Activated T-cell treated with anti-CD3 and anti-CD28 coated beads for 1 hour (primary cell): Measurements from ENCODE around the gene CCDC78.
A peak's percentile ranks its signal among the peaks of the same experiment; 100 is the strongest.
"Not testable (repeated sequence)": the region's sequence is repeated elsewhere in the genome, so short reads cannot be mapped to it uniquely, and the experiment has no call there.

Experiments
- DNase-seq: peaks from one replicate; pipeline ENCODE4 v3.0.0-alpha.2; 2020; ENCODE audit warnings: low read depth

The CCDC78 gene

DNA sequence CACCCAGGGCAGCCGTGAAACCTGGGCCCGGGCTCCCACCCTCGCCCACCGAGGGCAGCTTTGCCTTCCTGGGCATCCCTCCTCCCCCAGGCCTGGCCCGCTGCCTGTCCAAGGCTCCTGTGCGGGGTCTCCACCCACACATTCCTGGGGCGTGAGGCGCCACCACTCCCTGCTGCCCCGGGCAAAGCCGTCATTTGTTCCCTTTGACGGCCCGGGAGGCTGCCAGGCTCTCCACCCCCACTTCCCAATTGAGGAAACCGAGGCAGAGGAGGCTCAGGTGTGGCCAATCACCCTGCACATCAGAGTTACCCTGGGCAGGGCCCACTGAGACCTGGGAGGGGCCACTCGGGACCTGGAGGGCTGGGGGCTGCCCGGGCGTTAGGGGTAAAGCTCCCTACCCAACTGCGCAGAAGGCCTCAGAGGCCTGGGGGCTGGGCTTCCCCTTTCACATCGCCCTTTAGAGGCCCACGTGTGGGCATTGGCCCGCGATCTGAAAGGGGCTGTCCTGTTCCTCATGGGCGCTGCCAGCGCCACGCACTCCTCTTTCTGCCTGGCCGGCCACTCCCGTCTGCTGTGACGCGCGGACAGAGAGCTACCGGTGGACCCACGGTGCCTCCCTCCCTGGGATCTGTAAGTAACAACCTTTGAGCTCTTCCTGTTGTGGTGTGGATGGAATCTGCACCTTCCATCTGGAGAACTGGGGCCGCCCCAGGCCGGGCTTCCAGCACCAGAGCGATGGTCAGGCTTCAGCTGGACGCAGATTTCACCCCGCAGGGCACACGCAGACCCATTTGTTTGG lies 34.5 kb upstream of the CCDC78 start, which contains the start of gene MSLN:
TSS of gene MSLN (plus strand) at position 190 of the 799 bp plus-strand sequence. CDS start 1,947 bp downstream, outside the sequence.
- DNase-seq, result no peak

DNA sequence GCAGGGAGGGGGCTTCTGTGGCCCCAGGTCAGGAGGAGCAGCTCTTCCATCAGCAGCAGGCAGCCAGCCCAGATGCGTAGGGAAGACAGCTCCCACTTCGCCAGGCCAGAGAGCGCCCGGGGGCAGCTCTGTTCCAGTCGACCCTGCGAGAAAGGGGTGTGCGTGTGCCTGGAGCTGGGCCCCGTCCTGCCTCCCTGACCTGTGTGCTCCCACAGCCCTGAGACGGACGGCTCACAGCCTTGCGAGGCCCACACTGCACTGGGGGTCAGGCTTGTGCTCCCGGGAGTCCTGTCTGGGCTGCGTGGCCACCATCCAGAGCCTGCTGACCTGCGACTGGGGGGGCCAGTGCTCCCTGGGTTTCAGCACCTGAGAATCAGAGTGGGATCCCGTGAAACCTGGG lies 33.8 kb upstream of the CCDC78 start:
- no peak for DNase-seq

DNA sequence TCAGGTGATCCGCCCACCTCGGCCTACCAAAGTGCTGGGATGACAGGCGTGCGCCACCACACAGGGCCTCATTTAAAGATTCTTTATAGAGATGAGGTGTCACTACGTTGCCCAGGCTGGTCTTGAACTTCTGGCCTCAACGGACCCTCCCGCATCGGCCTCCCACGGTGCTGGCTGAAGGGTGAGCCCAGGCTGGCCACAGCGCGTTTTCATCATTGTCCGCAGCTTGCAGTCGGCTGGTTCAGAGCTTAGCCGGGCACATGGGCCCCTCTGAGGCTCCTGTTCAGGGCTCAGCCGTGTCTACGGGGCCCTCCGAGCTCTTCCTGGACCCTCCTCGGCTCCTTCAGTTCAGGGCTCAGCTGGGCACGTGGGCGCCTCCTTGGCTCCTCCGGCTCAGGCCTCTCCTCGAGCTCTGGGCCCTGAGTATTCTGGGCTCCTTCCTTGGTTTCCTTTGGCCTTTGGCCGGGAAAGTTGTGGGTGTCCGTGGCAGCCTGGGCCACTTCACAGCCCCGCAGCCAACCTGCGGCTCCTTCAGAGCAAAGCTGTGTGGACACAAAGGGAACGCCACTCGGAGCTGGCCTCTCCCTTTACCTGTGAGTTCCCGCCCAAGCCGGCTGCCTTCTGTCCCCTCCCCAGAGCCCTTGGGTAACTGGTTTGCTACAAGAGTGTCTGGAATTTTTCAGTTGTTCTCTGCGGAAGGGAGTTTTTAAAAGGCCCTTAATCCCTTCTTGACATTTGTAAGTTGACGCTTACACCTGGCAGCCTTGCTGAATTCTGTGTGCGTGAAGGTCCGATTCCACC lies 33.1 kb upstream of the CCDC78 start:
- no peak for DNase-seq

DNA sequence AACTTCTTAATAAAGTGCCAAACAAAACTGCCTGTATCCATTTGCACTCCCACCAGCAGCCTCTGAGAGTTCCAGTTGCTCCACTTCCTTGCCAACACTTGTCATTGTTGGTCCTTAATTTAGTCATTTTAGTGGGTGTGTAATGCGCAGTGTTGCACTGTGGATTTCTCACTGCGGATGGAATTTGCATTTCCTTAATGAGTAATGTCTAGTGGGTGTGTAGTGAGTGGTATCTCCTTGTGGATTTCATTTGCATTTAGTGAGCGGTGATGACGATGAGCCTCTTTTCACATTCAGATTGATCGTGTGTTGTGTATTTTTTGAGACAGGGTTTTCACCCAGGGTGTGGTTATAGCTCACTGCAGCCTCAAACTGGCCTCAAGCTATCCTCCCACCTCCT lies 30.2 kb upstream of the CCDC78 start:
- DNase-seq, result no peak

DNA sequence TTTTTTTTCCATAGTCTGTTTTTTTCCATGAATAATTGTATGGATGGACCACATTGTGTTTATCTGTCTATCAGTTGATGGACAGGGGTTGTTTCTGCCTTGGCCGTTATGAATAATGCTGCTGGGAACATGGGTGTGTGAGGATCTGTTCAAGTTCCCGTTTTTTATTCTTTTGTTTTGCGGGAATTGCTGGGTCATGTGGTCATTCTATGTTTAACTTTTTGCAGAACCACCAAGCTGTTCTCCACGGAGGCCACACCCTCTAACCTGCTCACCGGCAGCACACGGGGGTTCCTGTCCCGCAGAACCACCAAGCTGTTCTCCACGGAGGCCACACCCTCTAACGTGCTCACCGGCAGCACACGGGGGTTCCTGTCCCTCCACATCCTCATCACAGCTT lies 28.4 kb upstream of the CCDC78 start:
- no peak for DNase-seq

DNA sequence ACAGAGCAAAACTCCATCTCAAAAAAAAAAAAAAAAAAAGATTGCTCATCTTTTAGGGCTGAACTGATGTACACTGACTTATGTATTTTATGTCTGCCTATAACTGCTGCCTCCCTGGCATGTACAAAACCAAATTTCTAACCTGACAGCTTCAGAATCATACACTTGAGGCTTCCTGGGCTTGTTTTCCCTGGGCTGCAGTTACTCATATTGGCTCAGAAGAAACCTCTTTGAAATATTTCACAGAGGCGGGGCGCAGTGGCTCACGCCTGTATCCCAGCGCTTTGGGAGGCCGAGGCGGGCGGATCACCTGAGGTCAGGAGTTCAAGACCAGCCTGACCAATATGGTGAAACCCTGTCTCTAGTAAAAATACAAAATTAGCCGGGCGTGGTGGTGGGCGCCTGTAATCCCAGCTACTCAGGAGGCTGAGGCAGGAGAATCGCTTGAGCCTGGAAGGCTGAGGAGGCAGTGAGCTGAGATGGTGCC lies 27.9 kb upstream of the CCDC78 start:
- not testable (repeated sequence) for DNase-seq

DNA sequence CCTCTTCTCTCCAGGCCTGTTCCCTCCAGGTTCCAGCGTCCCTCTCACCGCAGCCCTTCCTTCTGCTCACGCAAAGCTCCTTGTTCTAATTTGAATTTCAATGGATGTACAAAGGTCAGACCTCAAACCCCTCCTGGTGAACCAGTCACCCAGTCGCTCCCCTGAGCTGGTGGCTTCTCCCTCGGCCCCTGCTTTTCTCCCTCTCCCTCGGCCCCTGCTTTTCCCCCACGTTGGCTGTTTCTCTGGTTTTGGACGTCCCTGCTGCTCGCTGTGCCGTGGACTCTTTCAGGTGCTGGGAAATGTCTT lies 25.7 kb upstream of the CCDC78 start:
- no peak for DNase-seq

DNA sequence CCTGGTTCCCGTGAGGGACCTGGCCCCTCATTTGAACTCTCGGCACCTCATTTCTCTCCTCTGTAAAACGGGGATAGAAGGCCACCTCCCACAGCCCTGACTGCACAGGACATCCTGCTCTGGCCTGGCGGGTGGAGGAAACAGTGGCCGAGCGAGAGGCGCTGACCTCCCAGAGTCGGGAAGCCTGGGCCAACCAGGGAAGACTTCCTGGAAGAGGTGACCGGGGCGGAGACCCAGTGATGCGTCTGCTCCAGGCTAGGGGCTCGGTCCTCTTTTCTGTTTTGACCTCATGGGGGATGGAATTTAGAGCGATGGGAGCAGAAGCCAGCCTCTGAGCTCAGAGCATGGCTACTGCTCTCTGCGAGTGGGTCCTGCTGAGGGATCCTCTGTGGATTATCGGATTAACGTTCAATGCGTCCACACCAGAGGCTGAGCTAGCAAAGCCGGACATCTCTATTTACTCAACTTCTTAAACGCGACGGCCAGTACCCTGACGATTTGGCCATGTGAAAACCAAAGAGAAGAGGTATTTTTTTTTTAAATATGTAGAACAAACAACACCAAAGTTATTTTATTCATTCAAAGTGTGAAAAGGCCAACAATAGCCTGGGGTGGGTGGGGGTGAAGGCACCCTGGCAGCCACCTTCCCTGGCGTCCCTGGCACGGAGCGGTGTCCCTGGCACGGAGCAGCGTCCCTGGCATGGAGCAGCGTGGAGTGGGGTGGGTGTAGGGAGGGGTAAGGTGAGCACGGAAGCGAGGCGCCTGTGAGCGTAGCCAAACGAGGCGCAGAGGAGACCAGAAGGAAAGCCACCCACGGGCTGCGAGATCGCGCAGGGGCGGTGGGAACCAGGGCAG lies 25.1 kb upstream of the CCDC78 start:
- DNase-seq, result no peak

DNA sequence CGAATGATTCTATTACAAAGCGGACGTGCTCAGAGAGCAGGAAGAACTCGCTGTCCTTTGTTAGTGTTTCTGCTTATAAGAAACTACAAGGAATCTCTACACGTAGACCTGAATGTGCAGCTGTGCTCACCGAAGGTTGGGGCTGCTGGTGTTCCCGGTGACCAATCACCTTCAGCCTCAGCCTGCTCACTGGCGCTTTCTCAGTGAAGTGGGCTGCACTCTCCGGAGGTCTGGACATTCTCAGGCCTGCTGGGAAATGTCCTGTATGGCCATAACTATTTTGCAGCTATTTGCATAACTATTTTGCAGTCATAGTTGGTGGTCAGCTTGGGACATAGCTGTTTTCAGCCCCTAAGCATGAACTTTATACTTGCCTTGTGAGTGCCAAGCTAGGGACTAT lies 24.2 kb upstream of the CCDC78 start:
- DNase-seq, result no peak

DNA sequence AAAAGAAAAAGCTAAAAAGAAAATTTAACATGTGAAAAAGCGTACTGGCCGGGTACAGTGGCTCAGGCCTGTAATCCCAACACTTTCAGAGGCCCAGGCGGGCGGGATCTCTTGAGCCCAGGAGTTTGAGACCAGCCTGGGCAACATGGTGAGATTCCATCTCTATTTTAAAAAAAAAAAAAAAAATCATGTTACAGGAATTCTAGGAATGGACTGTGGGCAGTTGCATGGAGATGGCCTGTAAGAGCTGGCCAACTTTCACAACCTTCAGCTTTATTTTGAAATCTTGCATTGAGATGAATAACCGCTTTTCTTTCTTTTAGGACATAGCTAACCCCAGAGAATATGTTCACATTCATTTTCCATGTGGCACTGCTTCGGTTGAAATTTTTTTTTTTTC lies 22.8 kb upstream of the CCDC78 start:
- no peak for DNase-seq

DNA sequence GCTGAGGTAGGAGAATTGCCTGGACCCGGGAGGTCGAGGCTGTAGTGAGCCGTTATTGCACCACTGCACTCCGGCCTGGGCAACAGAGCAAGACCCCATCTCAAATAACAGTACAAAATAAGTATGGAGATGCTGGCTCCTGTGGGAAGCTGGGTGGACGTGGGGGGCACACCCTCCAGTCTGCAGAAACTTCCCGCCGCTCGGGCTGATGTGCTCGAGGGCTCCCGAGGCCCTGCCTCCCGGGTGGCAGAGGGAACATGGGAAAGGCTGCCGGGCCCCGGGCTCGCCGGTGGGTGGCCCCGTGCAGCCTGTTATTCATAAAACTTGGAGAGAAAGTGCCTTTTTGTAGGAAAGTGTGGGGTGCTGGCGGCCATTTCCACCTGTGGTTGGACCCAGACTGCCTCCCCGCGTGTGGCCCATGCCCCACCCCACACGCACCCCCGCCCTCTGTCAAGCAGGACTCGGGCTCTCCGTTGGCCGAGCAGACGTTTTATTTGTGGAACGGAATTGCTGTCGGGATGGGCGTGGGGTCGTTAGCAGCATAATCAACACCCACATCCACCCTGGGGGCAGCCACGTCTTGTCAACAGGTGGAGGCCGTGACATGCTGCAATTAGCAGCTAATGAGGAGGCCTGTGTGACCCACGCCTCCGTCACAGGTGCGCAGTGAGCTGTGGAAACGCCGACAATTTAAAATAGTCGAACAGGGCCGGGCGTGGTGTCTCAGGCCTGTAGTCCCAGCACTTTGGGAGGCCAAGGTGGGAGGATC lies 21.9 kb upstream of the CCDC78 start:
- DNase-seq, result no peak

DNA sequence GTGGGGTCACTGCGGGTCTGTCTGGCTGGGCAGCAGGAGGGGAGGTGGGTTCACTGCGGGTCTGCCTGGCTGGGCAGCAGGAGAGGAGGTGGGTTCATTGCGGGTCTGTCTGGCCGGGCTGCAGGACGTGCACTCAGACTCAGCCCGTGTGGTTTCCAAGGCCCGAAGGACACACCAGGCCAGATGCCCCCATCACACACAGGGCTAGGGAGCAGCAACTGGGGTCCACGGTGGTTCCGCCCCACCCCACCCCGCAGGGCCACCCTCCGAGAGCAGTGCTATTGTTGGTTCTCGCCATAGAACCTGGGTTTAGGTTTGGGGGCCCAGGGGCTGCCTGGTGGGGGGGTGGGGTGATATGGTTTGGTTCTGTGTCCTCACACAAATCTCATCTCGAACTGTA lies 20.4 kb upstream of the CCDC78 start:
- DNase-seq, result no peak

DNA sequence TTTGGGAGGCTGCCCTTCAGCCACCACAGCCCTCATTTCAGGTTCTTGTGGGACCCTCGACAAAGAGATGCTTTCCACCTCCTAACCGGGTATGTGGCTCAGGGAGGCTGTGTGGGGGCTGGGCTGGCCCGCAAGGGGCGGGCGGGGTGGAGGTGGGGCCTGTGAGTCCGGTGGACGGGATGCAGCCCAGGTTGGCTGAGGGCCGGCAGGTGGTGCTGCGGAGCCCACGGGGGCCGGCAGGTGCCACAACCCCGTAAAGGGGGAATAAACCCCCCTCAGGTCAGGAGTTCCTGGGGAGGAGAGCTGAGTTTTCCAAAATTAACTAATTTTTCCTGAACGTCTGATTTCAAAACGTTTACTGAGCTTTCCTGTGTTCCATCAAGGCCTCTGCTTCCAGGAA lies 19.5 kb upstream of the CCDC78 start:
- no peak for DNase-seq

DNA sequence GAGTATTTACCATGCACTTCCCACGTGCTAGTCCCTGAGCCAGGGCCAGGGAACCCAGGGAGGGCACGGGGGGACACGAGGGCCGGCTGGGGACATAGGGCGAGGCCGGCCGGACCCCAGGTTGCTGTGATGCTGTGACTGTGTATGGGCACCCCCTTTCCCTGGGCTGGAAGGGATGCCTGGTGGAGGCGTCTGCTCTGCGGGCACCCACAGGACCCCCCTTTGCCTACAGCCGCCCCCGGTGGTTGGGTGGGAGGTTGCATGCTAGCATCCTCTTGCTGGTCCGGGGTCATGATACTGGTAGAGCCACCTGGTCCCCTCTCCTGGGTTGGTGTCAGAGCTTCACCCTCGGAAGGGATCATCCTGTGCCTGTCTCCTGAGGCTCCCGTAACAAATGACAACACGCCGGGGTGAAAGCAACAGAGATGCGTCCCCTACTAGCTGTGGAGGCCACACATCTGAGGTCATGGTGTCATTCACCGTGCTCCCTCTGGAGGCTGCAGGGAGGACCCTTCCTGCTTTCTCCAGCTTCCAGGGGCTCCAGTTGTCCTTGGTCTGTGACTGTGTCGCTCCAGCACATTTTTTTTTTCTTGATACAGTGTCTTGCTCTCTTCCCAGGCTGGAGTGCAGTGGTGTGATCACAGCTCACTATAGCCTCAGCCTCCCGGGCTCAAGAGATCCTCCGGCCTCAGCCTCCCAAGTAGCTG lies 17.7 kb upstream of the CCDC78 start:
- DNase-seq, result no peak

DNA sequence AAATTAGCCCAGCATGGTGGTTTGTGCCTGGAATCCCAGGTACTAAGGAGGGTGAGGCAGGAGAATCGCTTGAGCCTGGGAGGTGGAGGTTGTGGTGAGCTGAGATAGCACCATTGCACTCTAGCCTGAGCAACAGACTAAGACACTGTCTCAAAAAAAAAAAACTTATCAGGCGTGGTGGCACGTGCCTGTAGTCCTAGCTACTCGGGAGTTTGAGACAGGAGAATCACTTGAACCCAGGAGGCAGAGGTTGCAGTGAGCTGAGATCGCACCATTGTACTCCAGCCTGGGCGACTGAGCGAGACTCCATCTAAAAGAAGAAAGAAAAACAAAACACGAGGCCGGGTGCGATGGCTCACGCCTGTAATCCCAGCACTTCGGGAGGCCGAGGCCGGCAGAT lies 16.7 kb upstream of the CCDC78 start:
- not testable (repeated sequence) for DNase-seq

DNA sequence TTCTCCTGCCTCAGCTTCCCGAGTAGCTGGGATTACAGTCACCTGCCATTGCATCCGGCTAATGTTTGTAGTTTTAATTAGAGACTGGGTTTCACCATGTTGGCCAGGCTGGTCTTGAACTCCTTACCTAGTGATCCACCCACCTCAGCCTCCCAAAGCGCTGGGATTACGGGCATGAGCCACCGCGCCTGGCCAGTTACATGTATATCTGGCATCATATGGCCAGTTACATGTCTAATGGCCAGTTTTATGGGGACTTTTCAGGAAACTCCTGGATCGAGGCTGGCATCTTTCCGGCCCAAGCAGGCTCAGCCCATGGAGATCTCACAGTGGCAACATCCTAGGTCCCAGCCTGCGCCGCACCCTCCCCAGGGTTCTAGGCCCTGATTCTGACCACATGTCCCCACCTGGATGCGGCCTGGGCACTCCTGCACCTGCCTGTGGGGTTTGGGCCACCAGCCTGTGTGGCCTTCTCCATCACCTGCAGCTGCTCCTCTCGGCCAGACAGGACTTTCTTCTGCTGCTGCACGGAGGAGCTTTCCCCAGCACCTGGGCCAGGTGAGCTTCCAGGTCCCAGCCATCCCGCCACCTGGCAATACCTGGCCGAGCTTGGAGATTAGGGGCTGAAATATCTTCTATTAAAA lies 15.9 kb upstream of the CCDC78 start:
- DNase-seq, result no peak

DNA sequence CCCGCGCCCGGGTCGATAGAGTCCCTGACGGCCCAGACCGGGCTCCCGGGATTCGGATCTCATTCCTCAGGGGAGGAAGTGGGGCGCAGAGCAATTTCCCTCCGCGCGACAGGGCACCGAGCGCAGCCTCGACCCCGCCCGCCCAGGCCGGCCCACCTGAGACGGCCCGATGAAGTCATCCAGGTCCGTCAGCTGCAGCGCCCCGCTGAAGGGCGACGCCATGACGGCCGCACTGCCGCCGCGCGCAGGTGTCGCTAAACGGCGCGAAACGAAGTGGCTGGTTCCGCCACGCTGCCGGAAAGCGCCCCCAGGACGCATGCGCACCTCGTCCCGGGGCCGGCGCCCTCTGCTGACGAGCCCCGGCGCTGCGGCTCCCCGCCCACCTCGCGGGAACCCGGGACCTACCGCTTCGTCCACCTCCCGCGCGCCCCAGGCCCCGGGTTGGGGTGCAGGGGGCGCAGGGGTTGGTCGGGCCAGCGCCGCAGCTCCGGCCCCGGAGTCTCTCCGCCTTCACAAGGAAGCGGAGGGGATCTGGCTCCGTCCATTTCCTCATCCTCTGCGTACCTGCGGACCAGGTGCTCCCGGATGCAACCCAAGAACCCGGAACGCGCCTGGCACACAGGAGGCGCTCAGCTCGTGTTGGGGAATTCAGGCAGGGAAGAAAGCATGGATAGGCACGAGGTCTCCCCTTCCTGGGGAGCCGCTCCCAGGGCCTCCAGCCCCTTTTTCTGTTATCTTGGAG lies 14.7 kb upstream of the CCDC78 start, which contains the start of gene CIAO3:
TSS of gene CIAO3 (minus strand) at position 234 of the 742 bp plus-strand sequence. CDS start at position 222, 12 bp downstream.
- peak; percentile 92 for DNase-seq

DNA sequence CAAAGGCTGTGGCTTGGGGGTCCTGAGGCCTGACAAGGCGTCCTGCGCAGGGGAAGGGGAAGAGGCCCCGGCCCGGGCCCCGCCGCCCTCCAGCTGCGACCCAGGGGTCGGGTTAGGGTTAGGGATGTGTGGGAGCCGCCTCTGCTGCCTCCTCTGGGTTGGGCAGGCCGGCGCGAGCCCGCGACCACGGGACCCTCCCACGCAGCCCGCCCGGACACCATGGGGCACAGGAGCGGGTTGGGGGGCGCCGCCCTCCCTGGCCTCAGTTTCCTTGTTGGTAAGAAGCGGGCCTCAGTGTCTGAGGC lies 14.2 kb upstream of the CCDC78 start:
- no peak for DNase-seq

DNA sequence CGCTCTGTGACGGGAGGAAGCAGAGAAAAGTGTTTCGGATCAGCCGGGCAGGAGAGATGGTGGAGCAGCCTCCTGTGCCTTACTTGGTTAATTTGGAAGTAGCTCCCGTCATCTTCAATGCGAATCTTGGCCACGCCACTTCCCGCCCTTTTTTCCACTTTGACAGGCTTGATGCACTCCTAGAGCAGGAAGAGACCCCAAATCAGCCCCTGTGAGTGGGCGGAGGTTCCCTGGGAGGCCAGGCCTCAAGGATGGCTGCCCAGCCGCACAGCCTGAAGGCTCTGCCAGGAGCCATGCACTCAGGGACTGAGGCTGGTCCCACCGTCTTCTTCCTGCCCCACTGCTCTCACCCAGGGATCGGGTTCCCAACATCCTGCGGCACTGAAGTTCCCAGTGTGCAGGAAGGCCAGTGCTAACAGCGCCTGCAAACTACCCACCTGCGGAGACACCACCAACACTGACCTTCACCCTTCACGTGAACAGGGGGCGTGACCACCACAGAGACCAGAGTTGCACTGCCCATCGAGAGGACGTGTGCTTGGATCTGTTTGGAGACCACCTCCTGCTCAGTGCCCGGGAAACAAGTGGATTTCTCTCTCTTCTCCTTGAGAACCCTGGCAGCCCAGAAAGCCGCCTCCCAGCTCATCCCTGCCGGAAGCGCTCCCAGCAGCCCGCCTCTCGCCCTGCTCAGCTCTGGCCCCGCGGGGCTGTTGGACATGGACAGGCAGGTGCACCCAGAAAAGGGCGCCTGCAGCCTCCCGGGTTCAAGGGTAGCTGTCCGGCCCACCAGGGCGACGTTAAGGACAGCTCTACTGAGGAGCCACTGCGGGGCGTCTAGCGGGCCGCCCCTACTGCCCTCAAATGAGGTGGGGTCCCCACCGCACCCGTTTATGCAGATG lies 13.6 kb upstream of the CCDC78 start:
- DNase-seq, result no peak
